SKM-1 (cell line): Measurements from ENCODE around the gene SPTBN1.
"Not testable (repeated sequence)": the region's sequence is repeated elsewhere in the genome, so short reads cannot be mapped to it uniquely, and the experiment has no call there.

ENCODE experiments used
- DNase-seq: peaks from one replicate; lab custom pipeline; 2025; ENCODE audit not compliant: unreplicated experiment; lab: John Stamatoyannopoulos, UW

The SPTBN1 gene

GRCh38 chr2:54691445-54692135 is 235.5 kb downstream of the SPTBN1 start:
- no peak for DNase-seq

GRCh38 chr2:54692556-54692955 is 236.4 kb downstream of the SPTBN1 start:
- DNase-seq: no peak

DNA sequence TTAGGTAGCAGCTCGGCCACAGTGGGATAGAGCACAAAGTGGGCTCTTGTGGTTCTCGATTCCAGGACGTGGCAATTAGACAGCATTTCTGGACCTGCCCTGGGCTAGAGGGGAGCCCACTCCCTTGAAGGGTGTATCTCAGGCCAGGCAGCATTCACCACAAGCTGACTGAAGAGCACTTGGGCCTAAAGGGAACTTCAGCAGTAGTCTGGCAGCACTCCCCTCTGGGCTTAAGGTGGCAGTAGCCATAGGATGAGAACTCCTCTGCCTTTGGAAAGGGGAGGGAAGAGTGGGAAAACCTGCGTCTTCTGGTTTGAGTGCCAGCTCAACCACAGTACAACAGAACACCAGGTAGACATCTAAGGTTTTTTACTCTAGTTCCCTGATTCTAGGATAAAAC is 239.3 kb downstream of the SPTBN1 start:
- DNase-seq: no peak

DNA sequence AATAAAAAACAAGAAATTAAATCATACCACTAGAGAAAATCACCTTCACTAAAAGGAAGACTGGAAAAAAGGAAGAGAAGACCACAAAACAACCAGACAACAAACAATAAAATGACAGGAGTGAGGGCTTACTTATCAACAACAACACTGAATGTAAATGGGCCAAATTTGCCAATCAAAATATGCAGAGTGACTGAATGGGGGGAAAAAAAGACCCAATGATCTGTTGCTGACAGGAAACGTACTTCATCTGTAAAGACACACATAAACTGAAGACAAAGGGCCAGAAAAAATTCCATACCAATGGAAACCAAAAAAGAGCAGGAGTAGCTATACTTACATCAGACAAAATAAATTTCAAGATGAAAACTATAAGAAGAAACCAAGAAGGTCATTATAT is 241.8 kb downstream of the SPTBN1 start:
- DNase-seq: no peak

- not testable (repeated sequence) for DNase-seq
These were observed 242.8 kb downstream of the SPTBN1 start for GRCh38 chr2:54698926-54699325.

- DNase-seq: no peak
These were observed 243.5 kb downstream of the SPTBN1 start for GRCh38 chr2:54699665-54700064.

GRCh38 chr2:54701029-54701428 is 244.9 kb downstream of the SPTBN1 start:
- DNase-seq: no peak

DNA sequence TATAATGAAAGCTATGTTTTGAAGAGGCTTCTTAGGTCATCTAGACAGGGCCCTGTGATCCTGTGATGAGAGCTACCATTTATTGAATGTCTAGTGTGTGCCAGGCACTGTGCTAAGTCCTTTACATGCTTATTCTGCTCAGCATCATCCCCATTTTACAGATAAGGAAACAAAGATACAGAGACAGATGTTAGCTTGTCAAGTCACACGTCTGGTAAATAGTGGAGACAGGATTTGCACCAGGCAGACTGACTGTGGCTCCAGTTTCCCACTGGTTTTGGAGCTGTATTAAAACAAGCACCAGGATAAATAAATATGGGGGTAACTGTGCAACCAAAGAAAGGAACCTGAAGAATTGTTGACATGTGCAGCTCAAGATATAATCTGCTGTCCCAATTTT is 248.1 kb downstream of the SPTBN1 start:
- DNase-seq: no peak

GRCh38 chr2:54704688-54705605 is 248.8 kb downstream of the SPTBN1 start:
- no peak for DNase-seq

GRCh38 chr2:54706622-54707021 is 250.5 kb downstream of the SPTBN1 start:
- no peak for DNase-seq

GRCh38 chr2:54708584-54709335 is 252.6 kb downstream of the SPTBN1 start:
- DNase-seq: no peak

DNA sequence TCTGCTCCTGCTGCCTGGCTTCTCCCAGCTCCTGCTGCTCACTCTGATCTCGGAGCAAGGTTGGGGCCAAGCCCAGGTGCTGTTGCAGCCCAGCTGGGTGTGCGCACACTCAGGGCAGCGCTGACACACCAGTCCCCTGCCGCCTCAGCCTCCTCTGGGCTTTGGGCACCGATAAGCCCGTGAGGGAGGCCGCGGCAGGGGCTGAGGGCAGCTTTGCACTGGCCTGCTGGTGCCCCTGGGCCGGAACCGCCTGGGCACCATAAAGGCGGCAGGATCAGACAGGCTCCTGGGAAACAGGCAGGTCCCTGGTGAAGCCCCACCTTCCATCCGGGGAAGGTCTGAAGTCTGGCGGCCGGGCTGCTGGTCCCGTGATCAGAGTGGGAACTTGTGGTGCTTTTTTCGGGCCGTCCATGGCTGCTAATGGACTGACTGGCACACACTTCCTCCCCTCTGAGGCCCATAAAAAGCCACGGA is 253.2 kb downstream of the SPTBN1 start:
- no peak for DNase-seq

GRCh38 chr2:54710216-54710615 is 254.1 kb downstream of the SPTBN1 start:
- DNase-seq: no peak

DNA sequence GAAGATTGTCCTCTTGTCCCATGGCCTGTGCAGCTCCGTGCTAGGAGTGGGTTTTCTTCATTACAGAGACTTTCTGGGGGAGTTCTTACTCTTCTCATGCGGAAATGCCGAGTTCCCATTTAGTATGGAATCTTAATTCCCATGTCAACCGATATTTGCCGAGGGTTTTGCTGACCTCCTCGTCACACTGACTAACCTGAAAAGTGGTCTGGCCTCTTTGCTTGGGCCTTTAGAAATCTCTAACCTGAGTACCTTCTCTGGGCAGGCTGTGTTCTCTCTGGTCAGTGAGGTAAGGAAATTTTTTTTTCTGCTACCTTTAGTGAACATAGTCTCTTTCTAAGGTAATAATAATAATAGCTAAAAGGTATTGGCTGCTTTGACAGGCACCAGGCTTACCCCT is 256.4 kb downstream of the SPTBN1 start:
- DNase-seq: no peak

- DNase-seq: no peak
These were observed 258.9 kb downstream of the SPTBN1 start for GRCh38 chr2:54714996-54715395.

GRCh38 chr2:54716375-54716774 is 260.2 kb downstream of the SPTBN1 start:
- no peak for DNase-seq

DNA sequence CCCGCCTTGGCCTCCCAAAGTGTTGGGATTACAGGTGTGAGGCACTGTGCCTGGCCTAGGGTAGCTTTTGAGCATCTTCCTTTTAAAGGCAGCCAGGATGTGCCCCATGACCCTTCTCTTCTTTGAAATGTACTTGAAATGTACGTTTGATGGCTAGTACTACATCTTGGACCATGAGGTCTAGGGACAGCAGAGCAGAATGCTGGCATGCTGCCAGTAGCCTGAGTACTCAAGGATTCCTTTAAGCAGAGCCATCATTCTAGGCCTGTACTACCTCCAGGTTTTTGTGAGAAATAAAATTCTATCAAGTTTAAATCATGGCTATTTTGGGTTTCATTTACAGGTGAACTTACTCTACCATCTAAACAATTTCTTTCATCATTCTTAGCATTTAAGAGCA is 264.4 kb downstream of the SPTBN1 start:
- no peak for DNase-seq
